Common myeloid progenitor, CD34-positive (primary cell): Measurements from ENCODE around the gene RPAP3.
A peak's percentile ranks its signal among the peaks of the same experiment; 100 is the strongest.

Experiments used
- CTCF ChIA-PET: fragments of 350-600 bp; sonication (Branson Sonifier 250); formaldehyde crosslinking; loops from one replicate; lab custom pipeline; 2021; ENCODE audit warnings: antibody characterized with exemption; lab: Charles Lee
- POLR2A ChIA-PET: fragments of 350-600 bp; sonication (Branson Sonifier 250); formaldehyde crosslinking; loops from one replicate; lab custom pipeline; 2021; ENCODE audit warnings: antibody characterized with exemption; lab: Charles Lee
- DNase-seq, 3 donors: peaks; one replicate each; pipeline versions ENCODE4 v3.0.0 to v3.0.0-alpha.2; 2013
- H3K27ac ChIP-seq, 2 experiments: 1 replicate in 1 of 2; 2 replicates in 1 of 2; pipeline ENCODE4 v1.7.0; 2013; ENCODE audit warnings: inconsistent platforms in 2 of 2, low read length in 2 of 2, mild to moderate bottlenecking in 2 of 2, low read depth in 1 of 2, moderate library complexity in 1 of 2; ENCODE audit not compliant: severe bottlenecking in 2 of 2, insufficient read depth in 1 of 2, poor library complexity in 1 of 2
- H3K27me3 ChIP-seq, 5 experiments: replicated peaks in 2 of 5; 1 replicate in 3 of 5; 2 replicates in 2 of 5; pipeline versions ENCODE4 v1.6.1 to v1.7.0; 2013; ENCODE audit warnings: low read length in 4 of 5, mild to moderate bottlenecking in 2 of 5, moderate library complexity in 2 of 5, inconsistent platforms in 1 of 5; ENCODE audit not compliant: insufficient read depth in 5 of 5, control insufficient read depth in 4 of 5
- H3K36me3 ChIP-seq, 4 experiments: 1 replicate in 2 of 4; 2 replicates in 2 of 4; pipeline versions ENCODE4 v1.6.1 to v1.7.0; 2013; ENCODE audit warnings: low read length in 3 of 4, control low read depth in 1 of 4, mild to moderate bottlenecking in 1 of 4; ENCODE audit not compliant: control insufficient read depth in 4 of 4, insufficient read depth in 4 of 4
- H3K4me1 ChIP-seq, 4 experiments: 1 replicate in 3 of 4; 2 replicates in 1 of 4; pipeline versions ENCODE4 v1.6.1 to v1.7.1; 2013; ENCODE audit warnings: low read length in 3 of 4, mild to moderate bottlenecking in 3 of 4, control low read depth in 1 of 4, inconsistent platforms in 1 of 4, moderate library complexity in 1 of 4; ENCODE audit not compliant: control insufficient read depth in 4 of 4, insufficient read depth in 4 of 4; ENCODE audit errors: control extremely low read depth in 1 of 4
- H3K4me3 ChIP-seq, 7 experiments: 1 replicate in 4 of 7; 2 replicates in 3 of 7; pipeline versions ENCODE4 v1.5.1 to v1.7.0; 2013; ENCODE audit warnings: mild to moderate bottlenecking in 7 of 7, low read length in 6 of 7, moderate library complexity in 6 of 7, inconsistent platforms in 2 of 7, low read depth in 2 of 7, control low read depth in 1 of 7; ENCODE audit not compliant: insufficient read depth in 4 of 7, control insufficient read depth in 1 of 7; ENCODE audit errors: extremely low read depth in 1 of 7
- H3K9me3 ChIP-seq, 5 experiments: 1 replicate in 4 of 5; 2 replicates in 1 of 5; pipeline versions ENCODE4 v1.6.1 to v1.7.1; 2013; ENCODE audit warnings: low read length in 4 of 5, mild to moderate bottlenecking in 2 of 5, inconsistent platforms in 1 of 5, low read depth in 1 of 5, moderate library complexity in 1 of 5; ENCODE audit not compliant: control insufficient read depth in 4 of 5, insufficient read depth in 2 of 5; ENCODE audit errors: control extremely low read depth in 1 of 5
- WGBS: methylation state at CpG from one replicate; pipeline ENCODE4 v1.1.5; 2013; ENCODE audit not compliant: insufficient coverage; 5-methylcytosine and 5-hydroxymethylcytosine counted together

The RPAP3 gene

DNA sequence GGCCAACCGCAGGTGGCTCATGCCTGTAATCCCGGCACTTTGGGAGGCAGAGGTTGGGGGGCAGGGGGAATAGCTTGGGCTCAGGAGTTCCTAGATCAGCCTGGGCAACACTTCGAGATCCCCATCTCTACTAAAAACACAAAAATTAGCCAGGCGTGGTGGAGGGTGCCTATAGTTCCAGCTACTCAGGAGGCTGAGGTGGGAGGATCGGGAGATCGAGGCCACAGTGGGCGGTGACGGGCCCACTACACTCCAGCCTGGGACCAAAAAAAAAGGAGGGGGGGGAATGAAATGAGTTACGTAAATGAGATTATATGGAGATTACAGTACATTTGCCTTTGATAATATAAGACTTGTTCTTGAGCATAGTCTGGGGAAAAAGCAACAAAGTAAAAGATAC, 1.1 kb downstream of the RPAP3 start:
- ChIA-PET POLR2A (interaction anchor here (0.5 to 1.2 kb wide), 2 partner anchors 17 to 1488 kb away, joined by 4 to 5 read pairs; no protein-coding TSS in a partner anchor), CTCF (interaction anchor here (0.9 to 2.1 kb wide), 4 partner anchors 10 to 469 kb away, joined by 3 to 7 read pairs (median 3); no protein-coding TSS in a partner anchor)
- H3K4me1 ChIP-seq: peaks cover 34 to 46% (median 39%) of the 10 kb centered on the region in 4 experiments
- H3K36me3 ChIP-seq: peaks cover 0 to 9% (median 5%) of the 10 kb centered on the region in 4 experiments
- 94% methylated on average over 6 of the region's 9 CpGs for WGBS
- peak overlapping the region in 1 of 2 experiments; percentile 43 for H3K27ac ChIP-seq
- DNase-seq: no peak
- H3K27me3 ChIP-seq: no peaks in the 10 kb centered on the region
- no peaks in the 10 kb centered on the region for H3K9me3 ChIP-seq
- peak overlapping the region in 6 of 7 experiments; percentile 73 to 88 (median 83) for H3K4me3 ChIP-seq

DNA sequence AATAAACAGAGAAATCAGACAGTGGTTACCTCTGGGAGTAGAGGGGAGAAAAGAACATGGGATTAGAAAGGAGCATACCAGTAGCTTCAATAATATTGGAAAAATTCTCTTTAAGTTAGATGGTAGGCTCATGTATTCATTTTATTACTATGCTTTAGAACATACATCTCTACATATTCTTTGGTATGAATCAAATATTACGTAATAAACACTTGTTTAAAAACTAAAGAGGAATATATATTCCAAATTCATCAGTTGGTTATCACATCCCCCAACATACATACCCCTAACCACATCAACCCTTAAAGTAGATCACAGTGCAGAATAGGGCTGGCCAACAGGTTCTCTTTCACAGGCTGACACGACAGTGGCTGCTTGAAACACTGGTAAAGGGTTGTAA, 5.6 kb downstream of the RPAP3 start:
- POLR2A ChIA-PET: no interaction called here
- peaks cover 3 to 32% (median 17%) of the 10 kb centered on the region in 4 experiments for H3K36me3 ChIP-seq
- no CpG with 5 or more reads among the region's 2 CpGs for WGBS
- DNase-seq: no peak
- no peaks in the 10 kb centered on the region for H3K9me3 ChIP-seq
- H3K27me3 ChIP-seq: no peaks in the 10 kb centered on the region
- CTCF ChIA-PET: no interaction called here
- no peak overlapping the region for H3K4me3 ChIP-seq
- no peak overlapping the region for H3K27ac ChIP-seq
- H3K4me1 ChIP-seq: peaks cover 7 to 25% (median 10%) of the 10 kb centered on the region in 4 experiments

DNA sequence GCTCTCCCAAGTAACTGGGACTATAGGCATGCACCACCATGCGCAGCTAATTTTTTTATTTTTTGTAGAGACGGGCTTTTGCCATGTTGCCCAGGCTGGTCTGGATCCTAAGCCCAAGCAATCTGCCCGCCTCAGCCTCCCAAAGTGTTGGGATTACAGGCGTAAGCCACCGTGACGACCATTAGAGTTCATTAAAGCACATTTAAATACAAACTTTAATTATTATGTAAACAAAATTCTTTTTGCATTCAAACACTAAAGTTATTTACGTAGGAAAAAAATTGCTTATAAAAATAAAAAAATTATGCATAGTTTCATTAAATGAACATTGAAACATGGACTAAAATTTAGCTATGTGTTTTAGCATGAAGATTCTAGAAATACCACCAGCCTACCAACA, 7.2 kb downstream of the RPAP3 start:
- CTCF ChIA-PET: interaction anchor here (0.9 to 1.1 kb wide), 3 partner anchors 10 to 138 kb away, joined by 3 read pairs; no protein-coding TSS in a partner anchor
- Histone ChIP-seq H3K9me3 (peaks cover 0 to 3% (median 0%) of the 10 kb centered on the region in 5 experiments), H3K27ac (no peak overlapping the region), H3K4me1 (peaks cover 0 to 16% (median 4%) of the 10 kb centered on the region in 4 experiments), H3K36me3 (peaks cover 12 to 44% (median 25%) of the 10 kb centered on the region in 4 experiments), H3K4me3 (no peak overlapping the region), H3K27me3 (no peaks in the 10 kb centered on the region)
- DNase-seq: no peak
- 92% methylated on average over 2 of the region's 7 CpGs for WGBS
- POLR2A ChIA-PET: interaction anchor here (0.6 kb wide), 1 partner anchor 1453 kb away, joined by 3 read pairs; no protein-coding TSS in a partner anchor

DNA sequence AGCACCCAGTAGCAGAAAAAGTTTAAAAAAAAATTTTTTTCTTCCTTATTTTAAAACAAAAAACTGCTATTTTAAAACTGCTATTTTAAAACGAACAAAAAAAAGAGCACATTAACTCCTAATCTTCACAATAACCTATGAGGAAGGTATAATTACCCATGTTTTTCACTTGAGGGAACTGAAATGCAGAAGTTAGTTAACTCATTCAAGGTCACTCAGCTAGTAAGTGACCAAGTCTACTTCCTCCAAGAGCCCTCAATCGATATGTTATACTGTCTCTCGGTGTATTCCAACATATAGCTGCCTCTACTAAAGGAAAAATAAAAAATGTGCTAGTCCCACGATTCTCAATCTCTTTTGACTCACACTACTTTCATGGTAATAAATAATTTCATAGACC, 7.8 kb downstream of the RPAP3 start:
- DNase-seq: peak in 2 of 3 donors; percentile 19 to 41
- Histone ChIP-seq H3K9me3 (peaks cover 0 to 3% (median 0%) of the 10 kb centered on the region in 5 experiments), H3K27me3 (no peaks in the 10 kb centered on the region), H3K27ac (no peak overlapping the region), H3K36me3 (peaks cover 12 to 50% (median 30%) of the 10 kb centered on the region in 4 experiments), H3K4me1 (peaks cover 0 to 16% (median 4%) of the 10 kb centered on the region in 4 experiments), H3K4me3 (no peak overlapping the region)
- WGBS: no CpG with 5 or more reads among the region's 4 CpGs
- CTCF ChIA-PET: interaction anchor here (0.9 to 1.1 kb wide), 3 partner anchors 10 to 46 kb away, joined by 3 to 4 read pairs (median 3); no protein-coding TSS in a partner anchor
- POLR2A ChIA-PET: interaction anchor here (0.6 kb wide), 1 partner anchor 1452 kb away, joined by 3 read pairs; no protein-coding TSS in a partner anchor

DNA sequence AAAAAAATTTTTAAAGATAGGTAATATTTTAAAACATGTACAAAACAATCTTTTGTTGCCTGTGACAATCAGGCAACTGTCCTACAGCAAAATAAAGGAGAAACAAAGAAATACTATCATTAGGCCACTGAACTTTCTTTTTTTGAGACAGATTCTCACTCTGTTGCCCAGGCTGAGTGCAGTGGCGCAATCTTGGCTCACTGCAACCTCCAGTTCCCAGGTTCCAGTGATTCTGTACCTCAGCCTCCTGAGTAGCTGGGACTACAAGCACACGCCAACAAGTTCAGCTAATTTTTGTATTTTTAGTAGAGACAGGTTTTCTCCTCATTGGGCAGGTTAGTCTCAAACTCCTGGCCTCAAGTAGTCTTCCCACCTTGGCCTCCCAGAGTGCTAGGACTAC, 16.6 kb downstream of the RPAP3 start:
- no peaks in the 10 kb centered on the region for H3K4me1 ChIP-seq
- peak overlapping the region in 1 of 2 experiments; percentile 14 for H3K27ac ChIP-seq
- no peaks in the 10 kb centered on the region for H3K27me3 ChIP-seq
- ChIA-PET CTCF (interaction anchor here (0.6 to 8.4 kb wide), 4 partner anchors 32 to 664 kb away, joined by 3 to 81 read pairs (median 24); no protein-coding TSS in a partner anchor), POLR2A (no interaction called here)
- peaks cover 0 to 1% (median 0%) of the 10 kb centered on the region in 5 experiments for H3K9me3 ChIP-seq
- 100% methylated on average over 1 of the region's 2 CpGs for WGBS
- H3K36me3 ChIP-seq: peaks cover 10 to 48% (median 23%) of the 10 kb centered on the region in 4 experiments
- no peak overlapping the region for H3K4me3 ChIP-seq
- DNase-seq: no peak

DNA sequence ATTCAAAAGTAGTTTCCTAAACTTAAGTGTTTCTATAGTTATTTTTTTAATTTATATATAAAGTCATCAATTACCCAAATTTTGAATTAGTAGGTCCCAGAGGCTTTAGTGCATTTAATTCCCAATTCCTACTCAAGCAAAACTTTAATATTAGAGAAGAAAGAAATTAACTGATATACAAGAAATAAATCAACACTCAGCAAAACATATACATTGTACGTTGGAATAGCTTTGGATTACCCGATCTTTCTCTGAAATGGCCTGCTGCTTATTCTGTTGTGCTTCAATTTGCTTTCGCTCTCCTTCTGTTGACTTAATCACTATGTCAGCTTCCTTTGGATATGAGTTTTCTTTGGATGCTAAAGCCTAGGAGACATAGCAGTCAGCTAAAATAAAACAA, 18.2 kb downstream of the RPAP3 start:
- ChIA-PET CTCF (interaction anchor here (1.0 to 8.4 kb wide), 7 partner anchors 9 to 655 kb away, joined by 3 to 81 read pairs (median 7); partner anchors contain the start of gene RPAP3), POLR2A (interaction anchor here (0.6 to 1.1 kb wide), 2 partner anchors 17 to 55 kb away, joined by 3 to 4 read pairs; no protein-coding TSS in a partner anchor)
- no CpG with 5 or more reads among the region's 3 CpGs for WGBS
- no peak overlapping the region for H3K4me3 ChIP-seq
- H3K36me3 ChIP-seq: peaks cover 7 to 37% (median 18%) of the 10 kb centered on the region in 4 experiments
- H3K27ac ChIP-seq: no peak overlapping the region
- no peaks in the 10 kb centered on the region for H3K27me3 ChIP-seq
- peaks cover 0 to 1% (median 0%) of the 10 kb centered on the region in 5 experiments for H3K9me3 ChIP-seq
- DNase-seq: no peak
- no peaks in the 10 kb centered on the region for H3K4me1 ChIP-seq
